Stimulated activated CD8-positive, alpha-beta memory T cell treated with anti-CD3 and anti-CD28 coated beads, Interleukin-15, amount 100 ng/mL, for 4 hours (primary cell): ENCODE results near the gene AKAP12.
"Not testable (repeated sequence)": the region's sequence is repeated elsewhere in the genome, so short reads cannot be mapped to it uniquely, and the experiment has no call there.

Source experiments
- DNase-seq, 2 donors: peaks; one replicate each; pipeline ENCODE4 v3.0.0-alpha.2; 2020; ENCODE audit warnings: low read depth in 2 of 2

AKAP12 gene

DNA sequence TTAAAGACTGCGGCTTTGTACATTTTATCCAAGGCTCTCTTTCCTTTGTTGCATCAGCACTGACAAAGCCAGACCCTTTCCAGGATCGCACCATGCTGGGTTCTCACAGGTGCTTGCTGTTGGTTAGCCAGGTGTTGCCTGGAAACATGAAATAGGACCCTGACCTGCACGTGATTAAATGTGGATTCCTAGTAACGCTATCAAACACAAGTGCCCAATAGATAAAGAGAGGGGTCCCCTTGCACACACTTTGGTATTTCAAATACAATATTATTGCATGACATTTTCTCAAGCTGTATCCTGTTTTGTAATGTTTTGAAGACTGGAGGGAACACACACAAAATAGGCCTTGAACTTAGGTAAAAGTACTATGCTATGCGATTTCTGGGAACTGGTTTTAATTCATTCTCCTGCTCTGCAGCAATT, 73.3 kb downstream of the AKAP12 start:
- no peak for DNase-seq

DNA sequence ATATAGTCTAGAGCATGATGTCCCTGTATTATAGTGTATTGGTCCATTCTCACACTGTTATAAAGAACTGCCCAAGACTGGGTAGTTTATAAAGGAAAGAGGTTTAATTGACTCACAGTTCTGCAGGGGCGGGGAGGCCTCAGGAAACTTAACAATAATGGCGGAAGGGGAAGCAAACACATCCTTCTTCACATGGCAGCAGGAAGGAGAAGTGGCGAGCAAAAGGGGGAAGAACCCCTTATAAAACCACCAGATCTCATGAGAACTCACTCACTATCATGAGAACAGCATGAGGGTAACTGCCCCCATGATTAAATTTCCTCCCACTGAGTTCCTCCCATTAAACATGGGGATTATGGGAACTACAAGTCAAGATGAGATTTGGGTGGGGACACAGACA, 75.9 kb downstream of the AKAP12 start:
- DNase-seq, result not testable (repeated sequence)

DNA sequence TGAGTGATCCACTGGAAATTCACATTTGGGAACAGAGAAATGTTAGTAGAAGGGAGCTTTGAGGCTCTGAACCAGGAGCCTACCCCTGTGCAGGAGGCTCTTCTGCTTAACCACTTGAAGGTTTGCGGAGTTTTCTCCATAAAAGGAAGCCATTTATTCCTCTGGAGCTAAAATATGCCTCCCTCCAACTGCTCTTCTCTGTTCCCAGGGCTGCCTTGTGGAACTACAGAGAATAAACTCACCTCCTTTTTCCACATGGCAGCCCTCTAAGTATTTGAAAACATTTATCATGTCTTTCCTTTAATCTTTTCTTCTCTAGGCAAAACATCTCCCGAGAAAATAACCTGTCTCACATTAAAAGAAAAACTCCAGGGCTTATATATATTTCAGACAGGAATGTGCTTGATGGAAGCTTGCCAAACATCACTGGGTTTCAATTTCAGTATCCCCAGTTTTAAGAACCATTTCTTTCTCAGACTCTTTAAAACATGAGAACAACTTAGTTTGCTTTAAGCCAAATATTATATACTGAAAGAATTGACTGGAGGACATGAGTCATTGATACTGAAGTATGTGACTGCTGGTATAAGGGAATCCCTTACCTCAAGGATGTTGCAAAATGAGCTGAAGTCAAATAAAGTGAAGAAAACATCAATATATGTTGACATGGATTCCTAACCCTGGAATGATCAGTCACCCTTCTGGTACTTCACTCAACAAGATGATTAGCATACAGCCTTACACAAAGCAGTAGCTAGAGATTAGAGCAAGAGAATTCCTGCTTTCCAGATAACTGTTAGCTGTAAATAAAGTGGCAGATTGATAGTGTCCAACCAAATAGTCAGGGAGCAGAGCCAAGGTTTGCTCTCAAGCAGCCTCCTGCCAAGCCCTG, 77.6 kb downstream of the AKAP12 start:
- no peak for DNase-seq

DNA sequence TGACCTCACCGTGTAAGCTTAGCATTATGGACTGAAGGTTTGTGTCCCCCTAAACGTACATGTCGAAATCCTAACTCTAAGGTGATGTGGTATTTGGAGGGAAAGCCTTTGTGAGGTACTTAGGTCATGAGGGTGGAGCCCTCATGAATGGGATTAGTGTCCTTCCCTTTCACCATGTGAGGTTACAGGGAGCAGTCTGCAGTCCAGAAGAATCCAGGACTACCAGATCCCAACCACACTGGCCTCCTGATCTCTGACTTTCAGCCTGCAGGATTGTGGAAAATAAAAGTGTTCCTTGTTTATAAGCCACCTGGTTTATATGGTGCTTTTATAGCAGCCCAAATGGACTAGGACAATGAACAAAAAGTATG, 78.2 kb downstream of the AKAP12 start:
- no peak for DNase-seq

DNA sequence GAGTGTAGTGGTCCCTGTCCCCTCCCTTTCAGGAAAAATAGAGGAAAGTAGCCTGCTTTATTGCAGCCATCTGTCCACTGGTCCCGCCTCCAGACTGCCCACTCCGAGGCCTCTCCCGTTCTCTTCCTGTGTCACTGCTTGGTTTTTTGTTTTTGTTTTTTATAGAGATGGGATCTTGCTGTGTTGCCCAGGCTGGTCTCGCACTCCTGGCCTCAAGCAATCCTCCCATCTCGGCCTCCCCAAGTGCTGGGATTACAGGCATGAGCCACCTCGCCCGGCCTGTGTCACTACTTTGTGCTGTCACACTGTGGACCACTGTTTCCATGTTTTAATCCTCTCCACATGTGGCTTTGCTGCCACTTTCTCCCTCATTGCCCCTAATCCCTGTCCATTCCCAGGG, 80.4 kb downstream of the AKAP12 start:
- no peak for DNase-seq

DNA sequence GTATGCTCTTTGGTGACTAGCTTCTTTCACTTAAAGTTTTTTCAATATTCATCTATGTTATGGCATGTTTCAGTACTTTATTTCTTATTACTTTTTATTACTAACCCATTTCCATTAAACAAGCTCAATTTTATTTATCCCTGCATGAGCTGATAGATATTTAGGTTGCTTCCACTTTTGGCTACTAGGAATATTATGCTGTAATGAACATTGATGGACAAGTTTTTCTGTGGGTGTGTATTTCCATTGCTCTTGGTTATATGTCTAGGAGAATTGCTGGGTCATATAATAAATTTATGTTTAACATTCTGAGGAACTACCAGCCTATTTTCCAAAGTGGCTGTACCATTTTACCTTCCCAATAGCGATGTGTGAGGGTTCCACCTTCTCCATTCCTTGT, 81.7 kb downstream of the AKAP12 start:
- no peak for DNase-seq

DNA sequence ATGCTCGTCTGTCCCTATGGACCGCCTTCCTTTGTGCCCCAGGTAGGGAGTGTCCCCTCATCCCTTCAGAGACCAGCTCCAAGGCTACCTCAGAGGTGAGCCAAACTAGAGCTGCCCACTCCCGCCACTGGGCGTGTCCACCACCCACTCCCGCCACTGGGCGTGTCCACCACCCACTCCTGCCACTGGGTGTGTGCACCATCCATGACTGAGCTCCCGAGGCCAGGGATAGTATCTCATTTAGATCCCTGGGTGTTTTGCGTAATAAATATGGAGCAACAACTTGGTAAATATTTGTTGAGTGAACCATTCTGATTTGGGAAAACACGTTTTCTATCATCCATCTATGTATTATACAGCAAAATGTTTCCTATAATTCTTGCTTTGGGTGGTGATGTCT, 82.8 kb downstream of the AKAP12 start:
- DNase-seq, result no peak

DNA sequence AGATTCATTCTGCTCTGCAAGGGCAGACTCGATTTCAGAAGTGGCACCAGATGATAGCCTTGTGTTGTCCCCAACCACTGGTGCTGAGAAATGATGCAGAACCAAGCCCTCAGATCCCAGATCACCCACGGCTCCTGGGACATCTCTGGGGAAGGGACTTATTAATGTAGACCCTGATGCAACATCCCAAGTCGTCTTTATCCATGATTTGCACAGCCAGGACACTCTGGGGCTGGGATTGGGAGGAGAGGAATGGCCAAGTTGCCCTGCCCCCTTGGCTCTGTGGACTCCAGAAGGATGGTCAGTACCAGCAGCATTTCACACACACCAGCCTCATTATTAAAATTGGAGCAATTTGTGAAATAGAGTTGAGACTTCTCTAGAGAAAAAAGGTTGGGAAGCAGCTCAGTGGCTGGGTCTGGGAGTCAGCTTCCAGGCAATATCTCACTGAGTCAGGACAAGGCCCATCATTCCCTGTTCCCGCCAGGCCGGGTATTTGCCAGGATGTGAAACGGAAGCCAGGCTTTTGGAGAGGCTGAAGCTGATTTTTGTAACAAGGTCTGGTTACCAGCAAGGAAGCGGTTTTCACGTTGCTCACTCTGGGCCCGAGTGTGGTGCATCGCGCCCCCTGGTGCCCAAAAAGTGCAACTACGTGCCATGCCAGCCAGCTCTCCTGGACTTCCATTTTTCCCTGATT, 84.2 kb downstream of the AKAP12 start:
- DNase-seq, result peak; percentile 21 to 29

DNA sequence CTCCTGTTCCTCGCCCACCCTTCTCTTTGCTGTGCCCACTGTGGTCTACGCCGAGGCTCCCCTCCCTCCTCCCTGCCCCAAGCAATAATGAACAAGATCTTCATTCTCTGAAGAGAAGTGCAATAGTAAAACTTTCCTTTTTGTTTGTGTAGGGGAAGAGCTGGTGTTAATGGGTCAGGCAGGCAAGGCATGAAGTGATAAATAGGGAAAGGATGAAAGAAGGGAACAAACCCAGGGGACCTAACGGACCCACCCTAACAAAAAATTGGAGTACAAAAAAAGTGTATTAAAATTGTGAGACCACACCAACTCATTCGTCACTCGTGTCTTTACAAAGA, 84.7 kb downstream of the AKAP12 start:
- no peak for DNase-seq

DNA sequence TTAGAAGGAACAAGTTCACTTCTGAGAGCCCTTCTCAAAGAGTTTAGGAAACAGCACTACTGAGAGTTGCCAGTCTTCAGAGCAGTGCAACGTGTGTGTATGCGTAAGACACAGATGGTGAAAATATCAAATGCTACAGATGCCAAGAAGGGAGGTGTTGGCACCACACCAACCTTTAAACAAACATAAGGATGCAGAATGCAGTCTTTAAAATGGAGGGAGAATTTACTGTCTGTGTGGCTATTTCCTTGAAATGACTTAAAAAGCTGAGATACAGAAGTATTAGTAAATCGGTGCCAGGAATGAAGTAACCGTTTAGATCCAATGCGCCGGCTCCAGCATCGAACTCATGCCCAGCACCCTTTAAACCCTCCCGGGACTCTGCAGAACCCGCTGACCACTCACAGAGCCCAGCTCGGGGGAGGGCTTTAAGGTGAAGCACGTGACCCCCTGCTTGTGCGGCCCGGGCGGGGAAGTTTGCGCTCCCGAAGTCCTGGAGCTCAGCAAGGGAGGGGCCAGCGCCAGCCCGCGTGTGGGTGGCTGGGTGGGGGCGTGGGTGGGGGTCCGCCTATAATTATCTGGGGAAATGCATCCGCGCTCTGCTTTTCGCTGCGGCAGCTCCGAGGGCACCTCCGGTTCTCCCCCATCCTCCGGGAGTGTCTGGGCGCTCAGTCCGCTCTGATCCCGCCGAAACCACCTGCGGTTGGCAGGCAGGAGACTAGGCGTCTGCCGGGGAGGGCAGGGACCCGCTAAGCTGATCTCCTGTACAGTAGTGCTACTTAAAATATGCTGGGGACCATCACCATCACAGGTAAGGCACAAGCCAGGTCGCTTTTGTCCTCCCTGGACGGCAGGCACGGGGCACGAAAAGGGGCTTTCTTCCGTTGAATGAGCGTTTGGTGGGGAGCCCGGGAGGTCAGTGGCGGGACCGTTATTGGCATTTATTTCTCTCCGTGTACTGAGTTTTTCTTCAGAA, 85.6 kb downstream of the AKAP12 start:
- no peak for DNase-seq

DNA sequence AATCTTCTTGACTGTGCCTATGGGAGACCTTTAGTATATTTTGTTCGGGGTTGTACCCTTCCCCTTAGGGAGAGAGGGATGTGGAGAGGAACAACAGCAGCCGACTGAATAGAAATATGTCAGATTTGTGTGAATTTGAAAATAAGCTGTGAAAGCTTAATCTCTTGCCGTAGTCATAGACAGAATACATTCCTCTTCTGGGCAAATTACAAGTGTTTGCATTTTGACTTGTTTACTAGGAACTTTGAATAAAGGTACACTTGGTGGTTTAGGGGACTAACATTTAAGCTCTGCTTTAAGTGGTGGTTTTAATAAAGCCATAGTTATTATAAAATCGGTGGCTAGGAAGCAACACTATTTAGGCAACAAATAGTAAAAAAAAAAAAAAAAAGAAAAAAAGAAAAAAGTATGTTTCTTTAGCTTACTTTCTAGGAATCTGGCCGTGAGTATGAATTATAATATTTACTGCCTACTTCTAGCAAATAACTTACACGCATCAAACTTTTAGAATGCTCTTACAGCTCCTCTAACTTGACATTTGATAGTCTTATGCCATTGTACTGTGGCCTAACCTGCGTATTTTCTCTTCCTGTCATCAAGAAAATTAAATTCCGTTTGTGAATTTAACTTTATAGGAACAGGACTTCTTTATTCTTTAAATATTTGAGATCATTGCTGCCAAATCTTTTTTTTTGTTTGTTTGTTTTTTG, 86.5 kb downstream of the AKAP12 start:
- no peak for DNase-seq

DNA sequence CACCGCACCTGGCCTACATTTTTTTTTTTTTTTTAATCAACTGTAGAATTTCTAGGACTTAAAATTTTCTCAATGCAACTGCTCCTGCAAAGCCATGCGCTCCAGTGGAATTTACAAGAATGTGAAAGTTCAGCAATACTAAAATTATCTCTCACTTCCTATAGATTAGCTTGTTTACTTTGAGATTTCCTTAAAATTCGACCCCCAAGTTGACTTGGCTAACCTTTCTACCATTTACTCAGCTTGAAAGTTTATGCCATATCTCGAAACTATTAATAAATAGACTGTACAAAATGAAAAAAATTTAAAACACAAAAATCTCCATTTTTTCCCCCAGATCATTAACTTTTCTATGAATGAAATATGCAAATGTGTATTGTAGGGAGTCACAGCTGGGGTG, 87.3 kb downstream of the AKAP12 start:
- no peak for DNase-seq

DNA sequence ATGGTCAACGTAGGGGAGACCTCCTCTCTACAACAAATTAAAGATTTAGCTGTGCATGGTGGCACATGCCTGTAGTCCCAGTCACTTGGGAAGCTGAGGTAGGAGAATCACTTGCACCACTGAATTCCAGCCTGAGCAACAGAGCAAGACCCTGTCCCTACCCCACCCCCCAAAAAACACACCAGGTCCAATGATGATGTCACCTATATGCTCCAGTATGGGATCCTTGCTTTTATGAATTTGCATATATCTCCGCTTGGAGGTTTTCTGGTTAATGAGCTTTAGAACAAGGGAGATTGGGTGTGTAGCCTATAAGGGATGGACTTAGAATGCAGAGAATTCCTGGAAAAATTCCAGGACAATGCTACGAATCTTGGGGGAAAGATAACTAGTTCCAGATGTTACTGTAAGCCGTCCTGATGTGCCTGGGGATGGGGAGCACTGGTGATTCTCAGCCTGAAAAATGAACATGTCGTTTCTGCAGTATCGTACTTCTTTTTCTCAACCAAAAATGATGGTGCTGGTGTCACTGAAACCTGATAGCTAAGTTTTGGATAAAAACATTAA, 90.4 kb downstream of the AKAP12 start:
- DNase-seq, result no peak

DNA sequence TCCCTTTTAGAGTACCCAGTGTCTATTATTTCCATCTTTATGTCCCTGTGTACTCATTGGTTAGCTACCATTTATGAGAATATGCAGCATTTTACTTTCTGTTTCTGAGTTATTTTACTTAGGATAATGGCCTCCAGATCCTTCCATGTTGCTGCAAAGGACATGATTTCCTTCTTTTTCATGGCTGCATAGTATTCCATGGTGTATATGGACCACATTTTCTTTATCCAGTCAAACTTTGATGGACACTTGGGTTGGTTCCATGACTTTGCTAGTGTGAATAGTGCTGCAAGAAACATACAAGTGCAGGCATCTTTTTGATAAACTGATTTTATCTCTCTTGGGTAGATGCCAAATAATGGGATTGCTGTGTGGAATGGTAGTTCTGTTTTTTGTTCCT, 96.2 kb downstream of the AKAP12 start:
- no peak for DNase-seq

DNA sequence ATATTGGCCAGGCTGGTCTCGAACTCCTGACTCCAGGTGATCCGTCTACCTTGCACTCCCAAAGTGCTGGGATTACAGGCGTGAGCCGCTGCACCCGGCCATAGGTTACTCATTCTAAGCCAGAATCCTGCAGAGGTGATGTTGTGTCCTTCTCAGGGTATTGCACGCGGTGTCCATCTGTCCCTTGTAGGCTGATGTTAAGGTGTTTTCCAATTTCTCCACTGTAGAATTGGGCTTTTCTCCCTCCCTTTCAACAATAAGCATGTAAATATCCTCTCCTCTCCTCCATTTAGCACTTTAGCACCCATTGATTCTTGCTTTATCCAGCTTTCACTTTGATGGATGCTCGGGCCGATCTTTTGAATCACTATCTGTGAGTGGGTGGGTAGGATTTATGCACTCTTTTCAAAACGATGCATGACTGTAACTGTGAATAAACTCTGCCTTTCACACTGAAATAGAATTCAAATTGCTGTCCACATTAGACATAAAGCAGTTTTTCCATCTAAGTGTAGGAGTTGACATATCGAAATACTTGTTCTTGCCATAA, 99.0 kb downstream of the AKAP12 start:
- DNase-seq, result no peak

DNA sequence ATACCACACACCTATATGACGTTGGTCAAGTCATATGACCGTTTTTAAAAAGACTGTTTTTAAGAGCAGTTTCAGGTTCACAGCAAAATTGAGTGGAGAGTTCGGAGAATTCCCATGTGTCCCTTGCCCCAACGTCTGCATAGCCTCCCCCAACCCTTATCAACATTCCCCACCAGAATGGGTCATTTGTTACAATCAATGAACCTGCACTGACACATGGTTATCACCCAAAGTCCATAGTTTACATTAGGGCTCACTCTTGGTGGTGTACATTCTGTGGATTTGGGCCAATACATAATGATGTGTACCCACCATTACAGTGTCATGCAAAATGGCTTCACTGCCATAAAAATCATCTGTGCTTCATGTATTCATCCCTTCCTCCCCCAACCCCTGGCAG, 99.6 kb downstream of the AKAP12 start:
- no peak for DNase-seq

DNA sequence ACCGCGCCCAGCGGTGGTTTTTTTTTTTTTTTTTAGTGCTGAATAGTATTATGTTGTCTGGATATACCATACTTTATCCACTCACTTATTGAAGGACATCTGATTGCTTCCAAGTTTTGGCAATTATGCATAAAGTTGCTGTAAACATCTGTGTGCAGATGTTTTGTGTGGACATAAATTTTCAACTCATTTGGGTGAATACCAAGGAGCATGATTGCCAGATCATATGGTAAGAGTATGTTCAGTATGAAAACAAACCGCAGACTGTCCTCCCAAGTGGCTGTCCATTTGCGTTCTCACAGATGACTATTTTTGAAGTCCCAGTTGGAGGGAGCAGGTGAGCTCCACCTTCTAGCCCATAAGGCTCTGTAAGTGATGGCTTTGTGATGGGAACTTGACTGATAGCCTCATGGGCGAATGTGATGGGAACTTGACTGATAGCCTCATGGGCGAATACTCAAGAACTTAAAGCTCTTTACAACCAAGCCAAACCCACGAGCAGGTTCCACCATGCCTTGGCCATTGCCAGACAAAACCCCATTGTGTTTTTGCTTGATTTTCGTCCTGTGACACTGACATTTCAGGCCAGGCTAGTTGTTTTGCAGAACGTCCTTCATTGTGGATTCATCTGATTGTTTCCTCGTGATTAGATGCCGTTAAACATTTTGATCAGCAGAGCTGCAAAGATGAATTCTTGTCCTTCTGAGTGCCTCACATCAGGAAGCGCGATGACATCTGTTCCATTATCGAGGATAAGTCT, 100.6 kb downstream of the AKAP12 start:
- DNase-seq, result no peak

DNA sequence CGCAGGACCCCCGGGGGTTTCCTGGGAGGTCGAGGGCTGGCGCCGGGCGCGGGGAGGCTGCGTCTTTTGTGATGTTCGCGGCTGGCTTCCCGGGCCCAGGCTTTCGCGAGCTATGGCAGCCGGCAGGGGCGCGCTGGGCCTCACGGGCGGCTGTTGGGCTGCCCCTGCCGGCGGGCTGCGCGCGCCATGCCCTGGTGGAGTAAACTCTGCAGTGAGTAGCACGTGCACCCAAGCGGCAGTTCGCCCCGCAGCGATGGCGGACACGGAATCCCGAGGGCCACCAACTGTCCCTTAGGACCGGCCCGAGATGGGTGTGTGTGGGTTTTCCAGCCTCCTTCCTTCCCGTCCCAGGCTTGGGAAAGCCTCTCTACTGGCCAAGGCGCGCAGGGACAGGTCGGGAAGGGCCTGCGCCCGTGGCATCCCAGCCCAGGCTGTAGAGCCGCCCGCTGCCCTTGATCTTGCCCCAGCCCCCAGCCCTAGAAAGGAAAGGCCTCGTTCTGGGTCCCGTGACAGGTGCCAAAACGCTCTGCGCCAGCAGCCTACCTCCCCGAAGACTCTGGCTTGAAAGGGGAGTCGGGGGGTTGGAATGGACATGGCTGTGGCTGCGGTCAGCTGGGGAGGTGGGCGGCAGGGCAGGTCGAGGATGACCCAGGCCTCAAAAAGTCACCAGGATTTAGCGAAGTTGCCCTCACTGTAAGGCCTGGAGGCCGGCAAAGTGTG, 101.9 kb downstream of the AKAP12 start:
- no peak for DNase-seq

DNA sequence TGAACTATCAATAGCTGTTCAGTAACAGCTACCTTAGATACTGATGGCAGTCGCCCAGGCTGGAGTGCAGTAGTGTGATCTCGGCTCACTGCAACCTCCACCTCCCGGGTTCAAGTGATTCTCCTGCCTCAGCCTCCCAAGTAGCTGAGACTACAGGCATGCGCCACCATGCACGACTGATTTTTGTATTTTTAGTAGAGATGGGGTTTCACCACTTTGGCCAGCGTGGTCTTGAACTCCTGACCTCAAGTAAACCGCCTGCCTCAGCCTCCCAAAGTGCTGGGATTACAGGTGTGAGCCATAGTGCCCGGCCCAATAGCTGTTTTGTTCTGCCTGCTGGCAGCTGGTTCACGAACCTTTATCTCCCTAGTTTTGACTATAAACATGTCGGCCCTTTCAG, 103.0 kb downstream of the AKAP12 start:
- not testable (repeated sequence) for DNase-seq
